Hematopoietic multipotent progenitor cell treated with erythropoietin and hydrocortisone succinate and interleukin-3 and kit ligand, for 6 days (in vitro differentiated cells): ENCODE measurements around the gene CAMK2B.

Experiments
- DNase-seq: peaks from one replicate; pipeline ENCODE4 v3.0.0-alpha.2; 2015

CAMK2B gene

DNA sequence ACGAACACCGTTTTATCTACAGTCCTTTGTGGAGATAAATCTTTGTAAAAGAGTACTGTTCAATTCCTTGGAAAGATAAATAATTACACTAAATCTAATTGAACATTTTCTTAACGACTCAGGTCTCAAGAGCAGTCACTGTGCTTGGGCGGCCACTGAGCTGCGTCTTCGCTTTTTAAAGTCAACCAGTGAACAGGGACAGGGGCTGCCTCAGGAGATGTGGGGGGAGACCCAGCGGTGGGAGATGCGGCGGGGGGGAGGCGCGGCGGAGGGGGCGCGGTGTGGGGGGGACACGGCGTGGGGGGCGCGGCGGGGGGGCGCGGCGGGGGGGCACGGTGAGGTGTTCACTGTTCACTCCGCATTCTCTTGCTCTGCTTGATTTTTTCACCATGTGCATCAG is 39.8 kb downstream of the CAMK2B start:
- DNase-seq = no peak

DNA sequence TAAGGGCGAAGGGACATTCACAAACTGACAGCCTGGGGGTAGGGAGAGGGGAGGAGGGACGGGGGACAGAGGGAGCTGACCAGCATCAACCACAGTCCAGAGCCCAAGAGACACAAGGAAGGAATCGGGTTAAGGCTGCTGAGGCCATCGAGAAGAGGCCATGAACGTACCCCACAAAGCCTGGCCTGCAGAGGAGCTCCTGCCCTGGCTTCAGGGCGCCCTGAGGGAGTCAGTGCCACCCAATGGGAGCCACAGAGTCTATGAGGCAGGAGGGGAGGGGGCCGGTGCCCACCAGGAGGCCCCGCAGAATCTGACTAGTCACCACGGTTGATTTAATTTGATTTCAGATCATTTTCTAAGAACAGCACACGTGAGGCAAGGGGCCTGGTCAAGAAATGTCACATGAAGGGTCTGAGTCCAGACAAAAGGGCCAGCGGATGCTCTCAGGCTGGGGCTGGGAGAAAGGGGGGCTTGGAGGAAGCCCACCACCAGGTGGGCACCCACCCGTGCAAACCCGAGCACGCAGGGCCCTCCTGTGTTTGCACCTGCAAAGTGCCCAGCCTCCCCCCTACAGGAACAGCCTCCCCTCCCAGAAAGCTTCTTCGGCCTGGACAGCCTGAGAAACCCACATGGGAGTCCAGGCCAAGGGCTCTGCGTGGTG is 40.4 kb downstream of the CAMK2B start:
- no peak for DNase-seq

DNA sequence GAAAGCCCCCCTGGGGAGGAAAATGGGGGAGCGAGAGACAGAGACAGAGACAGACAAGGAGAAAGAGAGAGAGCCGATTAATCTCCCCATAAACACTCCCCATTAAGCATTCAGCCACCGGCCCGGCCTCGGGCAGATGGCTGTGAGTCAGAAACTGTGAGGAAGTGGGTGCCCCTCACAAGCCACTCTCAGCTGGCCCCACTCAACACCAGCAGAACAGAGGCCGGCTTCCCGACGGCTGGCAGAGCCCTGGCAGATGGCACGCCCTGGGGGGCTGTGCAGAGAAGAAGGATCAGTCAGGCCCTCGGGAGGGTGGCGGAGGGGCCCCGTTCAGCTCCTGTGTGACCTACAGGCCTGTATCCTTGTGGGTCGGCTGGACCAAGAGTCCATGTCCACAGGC is 41.2 kb downstream of the CAMK2B start:
- no peak for DNase-seq

DNA sequence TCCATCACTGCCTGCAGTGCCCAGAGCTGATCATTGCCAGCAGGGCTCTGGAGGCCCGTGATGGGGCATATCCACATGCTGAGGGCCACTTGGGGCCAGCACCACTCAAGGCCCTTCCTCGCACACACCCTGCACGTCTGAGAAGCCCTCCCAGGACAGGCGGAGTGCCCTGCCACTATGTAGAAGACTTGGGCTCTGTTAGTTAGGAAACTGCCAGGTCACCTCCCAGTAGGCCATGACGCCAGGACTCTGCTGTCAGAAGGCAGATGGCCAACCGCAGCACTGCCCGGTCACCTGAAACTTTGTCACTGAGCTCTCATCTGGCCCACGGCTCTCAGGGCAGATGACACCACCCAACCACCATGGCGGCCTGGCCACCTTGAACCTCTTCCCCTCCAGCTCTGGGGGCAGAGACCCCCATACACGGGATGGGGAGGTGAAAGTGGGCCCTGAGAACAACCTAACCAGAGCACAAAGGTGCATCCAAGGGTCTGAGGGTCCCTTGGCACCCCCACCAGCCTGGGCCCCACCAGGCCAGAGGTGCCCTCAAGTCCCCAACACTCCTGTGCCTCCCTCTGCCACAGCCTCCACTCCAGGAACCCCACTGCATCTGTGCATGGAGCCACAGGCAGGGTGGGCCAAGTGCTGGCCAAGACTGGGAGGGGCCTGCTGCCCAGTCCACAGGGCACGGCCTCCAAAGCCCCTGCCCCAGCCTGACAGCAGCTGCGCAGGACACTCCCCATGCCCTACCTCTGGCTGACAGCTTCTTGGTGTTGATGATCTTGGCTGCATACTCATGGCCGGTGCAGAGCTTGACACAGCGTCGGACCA is 41.8 kb downstream of the CAMK2B start:
- DNase-seq = no peak

DNA sequence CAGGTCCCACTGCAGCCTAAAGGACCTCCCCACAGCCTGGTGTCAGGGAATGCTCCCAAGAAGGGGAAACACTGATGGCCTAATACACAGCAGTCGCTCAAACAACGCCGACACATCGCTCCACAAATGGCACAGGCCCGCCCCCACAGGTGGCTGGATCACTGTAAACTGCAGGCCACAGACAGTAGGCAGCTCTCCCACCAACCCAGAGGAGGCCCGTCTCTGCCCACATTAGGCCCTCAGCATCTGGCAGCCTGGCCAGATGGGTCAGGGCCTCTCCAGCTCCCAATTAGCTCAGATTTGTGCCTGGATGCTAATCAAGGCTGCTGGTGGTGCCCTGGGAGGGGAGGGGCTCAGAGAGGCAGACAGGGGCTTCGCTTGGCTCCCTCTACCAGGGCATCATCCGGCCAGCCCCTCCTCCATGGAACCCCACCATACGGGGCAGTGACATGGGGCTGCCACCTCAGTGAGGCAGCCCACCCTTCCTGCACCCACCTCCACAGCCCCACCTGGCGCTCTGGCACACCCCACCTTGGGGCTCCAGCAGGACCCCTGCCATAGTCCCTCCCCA is 42.7 kb downstream of the CAMK2B start:
- no peak for DNase-seq

DNA sequence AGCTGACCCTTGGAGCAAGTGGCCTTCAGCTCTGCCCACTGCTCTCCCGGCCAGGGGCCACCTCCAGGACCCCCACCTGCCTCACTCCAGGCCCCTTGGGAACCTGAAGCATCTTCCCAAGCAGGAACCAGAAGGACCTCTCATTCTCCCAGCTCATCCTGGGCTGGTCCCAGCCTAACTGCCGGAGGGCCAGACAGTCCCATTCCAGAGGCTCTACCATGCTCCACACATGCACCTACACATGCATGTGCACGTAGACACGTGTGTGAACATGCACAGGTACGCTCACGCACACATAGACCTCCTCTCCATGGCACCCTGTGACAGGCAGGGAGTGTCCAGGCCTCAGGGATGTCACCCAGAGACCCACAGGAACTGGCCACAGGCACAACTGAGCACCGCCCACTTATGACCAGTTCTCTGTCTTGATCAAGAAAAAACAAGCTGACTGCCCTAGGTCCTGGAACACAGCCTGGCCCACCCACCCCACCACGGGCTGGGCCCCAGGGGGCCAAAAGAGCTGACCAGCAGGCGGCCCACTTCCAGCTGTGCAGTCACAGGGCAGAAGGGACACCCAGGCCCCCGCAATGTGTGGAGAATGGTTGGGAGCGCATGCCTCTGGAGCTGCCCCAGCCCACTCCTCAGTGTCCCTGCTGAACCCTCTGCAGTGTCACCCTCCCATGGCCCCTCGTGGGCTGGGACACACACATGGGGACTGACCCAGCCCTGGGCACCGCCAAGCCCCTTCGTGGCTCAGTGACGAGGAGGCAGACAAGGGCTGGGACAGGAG is 43.4 kb downstream of the CAMK2B start:
- DNase-seq = no peak

DNA sequence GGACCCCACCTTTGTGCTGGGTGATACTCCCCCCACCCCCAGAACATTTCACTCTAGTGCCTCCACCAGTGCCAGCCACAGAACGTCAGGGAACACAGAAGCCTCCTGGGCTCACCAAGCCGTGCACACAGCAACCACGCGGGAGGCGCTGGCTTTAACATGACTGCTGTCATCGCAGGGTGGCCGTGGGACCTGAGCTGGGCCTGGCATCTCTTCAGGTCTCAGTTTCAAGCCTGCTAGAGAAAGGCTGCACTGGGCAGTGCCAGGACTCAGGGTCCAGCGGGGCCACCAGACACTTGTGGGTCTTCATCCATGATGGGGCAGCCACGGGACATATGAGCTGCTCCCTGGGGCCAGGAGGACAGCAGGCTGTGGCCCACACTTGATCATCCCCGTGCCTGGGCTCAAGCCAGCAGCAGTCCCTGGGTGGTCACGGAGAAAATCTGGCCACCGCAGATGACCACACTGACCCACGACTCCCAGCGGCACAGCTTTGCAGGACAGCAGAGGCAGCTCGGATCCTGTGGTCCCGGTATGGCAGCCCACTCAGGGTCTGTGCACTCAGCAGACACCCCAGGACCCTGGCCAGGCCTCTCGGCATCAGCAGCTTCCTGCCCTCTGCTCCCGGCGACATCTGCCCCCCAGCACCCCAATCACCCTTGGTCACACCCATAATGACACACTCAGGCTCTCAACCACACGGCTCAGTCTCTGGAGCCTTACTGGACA is 44.2 kb downstream of the CAMK2B start:
- no peak for DNase-seq

DNA sequence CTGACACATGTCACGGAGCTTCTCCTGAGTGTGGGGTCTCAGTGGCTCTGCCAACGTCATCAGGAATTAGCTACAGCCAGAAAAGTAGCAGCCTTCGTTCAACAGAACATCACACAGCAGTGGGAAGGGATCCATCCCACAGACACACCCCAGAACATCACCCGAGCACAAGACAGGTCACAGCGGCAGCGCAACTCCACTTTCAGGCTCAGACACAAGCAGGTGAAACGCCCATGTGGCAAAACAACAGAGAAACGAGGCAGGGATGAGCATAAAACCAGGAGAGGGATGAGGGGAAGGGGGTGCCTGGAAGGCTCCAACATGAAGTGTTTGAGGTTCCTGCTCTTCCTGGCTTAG is 44.8 kb downstream of the CAMK2B start:
- DNase-seq = no peak

DNA sequence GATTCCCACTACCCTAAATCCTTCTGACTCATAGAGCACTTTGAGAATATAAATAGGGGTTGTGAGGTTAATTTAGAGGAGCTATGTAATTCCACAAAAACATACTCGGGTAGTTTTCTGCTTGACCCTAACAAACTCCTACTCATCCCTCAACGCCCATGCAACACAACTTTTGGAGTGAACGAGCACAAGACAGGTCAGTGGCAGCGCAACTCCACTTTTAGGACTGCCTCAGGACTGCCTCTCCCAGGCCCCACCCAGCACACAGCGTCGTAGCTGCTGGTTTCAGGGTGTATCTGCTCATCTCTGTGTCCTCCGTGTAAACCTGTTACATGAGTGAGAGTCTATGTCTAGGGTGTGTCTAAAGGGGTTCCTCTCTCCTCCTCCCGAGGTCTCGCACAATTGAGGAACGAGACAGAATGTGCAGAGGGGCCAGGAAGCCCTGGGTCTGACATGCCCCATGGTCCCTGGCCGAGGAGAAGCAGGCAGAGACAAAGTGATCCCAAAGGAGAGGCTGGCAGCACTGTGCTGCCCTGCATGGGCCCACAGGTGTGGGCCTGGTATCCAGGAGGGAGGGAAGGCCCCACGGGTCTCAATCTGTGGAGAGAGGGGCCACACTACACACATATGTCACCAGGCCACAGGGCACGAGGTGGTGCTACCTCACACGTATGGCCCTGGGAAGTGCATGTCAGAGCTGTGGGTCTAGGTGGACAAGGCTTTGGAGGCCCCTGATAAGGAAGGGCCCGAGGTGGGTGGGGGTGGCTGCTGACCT is 45.5 kb downstream of the CAMK2B start:
- DNase-seq = no peak

DNA sequence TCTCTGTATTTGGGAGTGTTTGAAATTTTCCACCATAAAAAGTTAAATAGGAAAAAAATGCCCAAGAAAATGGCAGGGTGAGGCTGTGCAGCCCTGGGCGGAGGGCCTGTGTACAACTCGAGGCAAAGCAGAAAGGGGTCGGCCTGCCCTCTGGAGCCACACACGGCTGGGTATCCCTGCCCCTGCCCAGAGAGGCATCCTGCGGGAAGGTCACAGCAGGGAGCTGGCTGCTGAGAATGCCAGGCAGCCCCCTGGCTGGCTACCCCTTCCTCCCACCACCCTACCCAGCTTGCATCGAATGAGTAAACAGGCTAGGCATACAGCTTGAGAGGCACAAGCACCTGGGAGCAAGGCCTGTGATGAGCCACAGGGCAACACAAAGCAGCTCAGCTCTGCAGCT is 46.1 kb downstream of the CAMK2B start:
- no peak for DNase-seq

DNA sequence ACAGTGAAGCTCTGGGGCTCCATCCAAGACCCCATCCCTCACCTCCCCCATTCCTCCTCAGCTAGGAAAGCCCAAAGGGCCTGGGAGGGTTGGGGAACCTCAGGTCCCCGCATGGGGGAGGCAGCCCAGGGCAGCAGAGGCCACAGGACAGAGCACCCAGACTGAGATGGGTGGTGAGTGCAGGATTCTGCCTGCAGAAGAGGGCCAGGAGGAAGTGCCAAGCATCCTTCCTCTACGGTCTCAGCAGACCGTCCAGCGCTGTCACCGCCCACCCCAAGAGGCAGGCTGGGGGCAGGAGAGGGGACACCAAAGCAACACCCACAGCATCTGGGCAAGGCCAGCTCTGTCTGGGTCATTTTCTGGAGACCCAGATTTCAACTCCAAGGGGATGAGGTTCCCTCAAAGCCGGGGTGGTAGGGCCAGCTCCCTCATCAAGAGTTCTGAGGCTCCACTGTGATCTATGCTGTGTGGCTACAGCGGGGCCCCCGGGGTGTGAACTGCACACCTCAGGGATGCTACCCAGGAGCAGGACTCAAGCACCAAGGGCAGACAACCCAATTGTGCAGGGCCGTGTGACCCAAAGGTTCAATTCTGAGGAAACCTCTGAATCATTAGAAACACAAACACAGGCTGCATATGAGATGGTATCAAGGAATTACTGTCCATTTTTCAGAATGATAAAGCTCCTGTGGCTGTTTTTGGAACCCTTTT is 46.8 kb downstream of the CAMK2B start:
- DNase-seq = no peak

DNA sequence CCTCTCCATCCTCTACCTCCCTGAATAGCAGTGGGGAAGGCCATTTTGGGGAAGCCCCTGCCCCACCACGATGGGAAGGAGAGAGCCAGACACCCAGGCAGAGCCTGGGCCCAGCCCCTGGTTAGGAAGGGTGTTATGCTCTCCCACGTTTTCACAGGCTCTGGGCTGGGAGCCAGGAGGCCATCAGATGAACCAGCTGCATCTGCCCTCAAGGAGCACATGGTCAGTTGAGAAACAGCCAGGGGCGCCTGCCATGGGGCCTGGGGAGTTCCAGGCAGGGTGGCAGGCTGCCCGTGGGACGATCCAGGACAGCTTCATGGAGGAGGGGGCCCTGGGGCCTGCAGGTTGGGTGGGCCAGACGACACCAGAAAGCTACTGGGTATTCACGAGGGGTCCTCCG is 47.5 kb downstream of the CAMK2B start:
- no peak for DNase-seq

DNA sequence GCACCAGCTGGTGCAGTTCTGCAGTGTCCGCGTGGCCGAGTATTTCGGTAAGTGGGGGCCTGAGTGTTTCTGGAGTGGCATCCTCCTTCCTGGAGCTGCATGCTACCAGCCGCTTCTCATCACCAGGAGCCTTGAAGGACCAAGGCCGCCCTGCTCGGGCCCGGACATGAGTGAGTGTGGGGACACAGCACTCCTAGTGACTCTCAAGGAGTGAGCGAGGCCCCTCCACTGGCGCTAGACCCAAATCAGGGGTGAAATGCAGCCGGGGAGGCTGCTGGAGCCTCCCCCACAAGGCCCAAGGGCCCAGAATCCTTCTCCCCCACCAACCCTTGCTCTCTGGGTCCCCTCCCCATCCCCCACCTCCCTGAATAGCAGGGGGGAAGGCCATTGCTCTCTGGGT is 48.0 kb downstream of the CAMK2B start:
- no peak for DNase-seq

DNA sequence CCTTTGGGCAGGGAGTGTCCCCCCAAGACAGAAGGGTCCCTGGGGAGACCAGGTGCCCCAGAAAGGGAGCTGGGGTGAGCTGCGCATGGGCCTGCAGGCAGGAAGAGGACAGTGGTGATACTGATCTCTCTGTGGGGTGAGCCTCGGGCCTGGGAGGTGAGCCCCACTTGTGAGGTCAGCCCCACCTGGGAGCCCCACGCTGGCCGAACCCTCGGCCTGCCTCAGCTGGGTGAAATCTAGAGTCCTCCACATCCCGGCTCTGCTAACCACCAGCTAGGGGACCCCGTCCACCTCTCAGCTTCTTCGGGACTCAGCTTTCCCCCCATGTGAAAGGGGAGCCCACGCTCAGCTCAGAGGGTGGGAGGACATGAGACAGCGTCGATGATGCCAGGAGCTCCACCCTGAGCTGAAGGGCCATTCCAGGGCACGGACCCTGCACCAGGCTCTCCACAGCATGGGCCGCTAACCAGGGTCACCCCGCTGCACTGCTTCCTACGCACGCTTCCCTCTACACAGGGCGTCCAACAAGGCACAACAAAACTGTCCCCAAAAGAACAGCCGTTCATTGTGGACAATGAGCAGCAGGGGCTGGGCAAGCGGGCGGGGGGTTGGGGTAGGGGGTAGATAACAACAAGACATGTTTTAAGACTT is 48.7 kb downstream of the CAMK2B start:
- DNase-seq = no peak

DNA sequence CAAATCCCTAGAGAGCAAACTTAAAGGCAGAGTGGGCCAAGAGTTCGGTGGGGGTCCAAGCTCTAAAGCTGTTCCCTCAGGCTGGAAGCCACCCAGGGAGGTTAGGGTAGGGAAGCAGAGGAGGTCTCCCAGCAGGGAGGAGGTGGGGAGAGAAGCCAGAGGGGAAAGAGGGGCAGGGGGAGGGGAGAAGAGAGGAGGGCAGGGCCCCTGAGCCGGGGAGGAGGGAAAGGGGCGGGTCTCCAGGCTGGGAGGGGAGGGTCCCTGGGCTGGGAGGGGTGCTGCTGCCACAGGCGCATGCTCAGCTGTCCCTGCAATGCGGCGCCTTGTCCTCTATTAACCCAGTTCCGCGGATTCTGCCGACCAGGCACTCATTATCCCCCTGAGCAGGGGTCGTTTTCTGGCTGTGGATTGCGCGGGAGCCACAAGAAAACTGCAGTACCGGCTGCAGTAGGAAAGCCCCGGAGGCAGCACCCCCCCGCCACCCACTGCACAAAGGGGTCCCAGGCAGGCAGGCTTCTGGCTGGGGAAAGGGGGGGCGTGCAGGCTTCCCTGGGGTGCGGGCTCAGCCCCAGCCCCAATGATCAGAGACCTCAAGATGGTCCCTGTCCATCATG is 49.3 kb downstream of the CAMK2B start:
- no peak for DNase-seq

DNA sequence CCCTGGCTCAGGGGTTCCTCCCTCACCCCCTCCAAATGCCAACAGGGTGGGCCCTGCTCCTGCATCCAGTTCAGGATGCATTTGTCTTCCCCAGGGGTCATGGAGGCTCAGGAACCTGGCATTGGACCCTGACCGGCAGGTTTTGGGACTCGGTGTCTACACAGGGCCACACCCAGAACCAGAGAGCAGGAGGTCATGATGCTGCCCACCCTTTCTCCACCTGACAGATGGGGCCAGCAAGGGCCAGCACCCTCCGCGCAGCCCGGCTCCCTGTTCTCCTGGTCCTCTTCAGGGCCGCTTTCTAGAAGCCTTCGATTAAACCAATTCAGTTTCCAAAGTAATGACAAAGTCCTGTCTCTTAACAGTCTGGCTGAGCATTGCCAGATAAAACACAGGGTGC is 50.2 kb downstream of the CAMK2B start:
- DNase-seq = no peak

DNA sequence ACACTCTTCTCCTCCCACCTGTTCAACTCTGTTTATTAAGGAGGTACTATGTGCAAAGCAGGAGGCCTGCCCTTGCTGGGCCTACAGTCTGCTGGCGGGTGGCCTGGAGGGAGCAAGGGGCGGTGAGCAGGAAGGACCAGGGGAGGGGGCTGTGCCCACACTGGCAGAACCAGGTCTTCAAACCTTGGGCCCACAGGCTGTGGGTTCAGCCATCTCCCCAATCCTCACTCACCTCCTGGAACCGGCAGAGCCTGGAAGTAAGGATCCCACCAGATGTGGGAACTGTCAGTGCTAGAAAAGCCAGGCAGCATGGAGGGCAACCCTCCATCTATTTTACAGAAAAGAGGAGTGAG is 50.8 kb downstream of the CAMK2B start:
- no peak for DNase-seq

DNA sequence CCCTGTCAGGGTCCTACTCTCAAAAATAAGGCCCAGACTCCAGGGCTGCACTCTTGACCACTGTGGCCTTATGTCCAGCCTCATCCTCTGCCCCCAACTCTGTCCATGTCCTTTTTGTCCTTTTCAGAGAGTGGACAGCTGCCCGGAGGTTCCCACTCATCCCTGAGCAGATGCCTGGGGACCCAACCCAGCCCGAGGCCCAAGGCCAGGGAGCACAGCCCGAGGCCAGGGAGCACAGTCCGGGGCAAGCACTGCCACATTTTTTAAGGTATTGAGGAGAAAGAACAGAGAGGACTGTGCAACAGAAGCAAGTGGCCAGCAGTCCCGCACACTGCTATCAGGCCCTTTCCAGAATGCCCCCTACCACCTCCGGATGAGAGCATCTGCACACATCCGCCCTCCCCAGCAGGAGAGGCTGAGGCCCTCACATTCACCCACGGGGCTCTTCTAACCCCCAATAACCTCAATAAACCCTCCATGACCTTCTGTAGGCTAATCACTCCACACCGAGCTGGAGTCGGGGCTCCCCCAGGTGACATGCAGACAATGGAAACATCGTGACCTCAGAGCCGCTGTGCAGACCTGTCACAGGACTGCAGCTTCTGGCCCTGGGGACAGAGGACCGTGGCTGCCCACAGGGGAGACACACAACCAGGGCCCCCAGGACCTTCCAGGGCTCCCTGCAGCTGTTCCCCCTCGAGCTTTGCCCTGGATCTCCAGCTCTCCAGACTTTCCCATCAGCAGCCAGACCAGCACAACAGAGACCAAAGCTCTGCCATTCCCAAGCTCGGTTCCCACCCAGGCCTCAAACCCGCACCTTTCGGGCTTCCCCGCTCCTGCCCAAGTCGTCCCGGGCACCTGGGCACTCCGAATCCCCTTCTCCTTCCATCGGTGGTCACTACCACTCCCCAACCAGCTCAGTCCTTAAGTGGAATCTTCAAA is 51.4 kb downstream of the CAMK2B start:
- no peak for DNase-seq

DNA sequence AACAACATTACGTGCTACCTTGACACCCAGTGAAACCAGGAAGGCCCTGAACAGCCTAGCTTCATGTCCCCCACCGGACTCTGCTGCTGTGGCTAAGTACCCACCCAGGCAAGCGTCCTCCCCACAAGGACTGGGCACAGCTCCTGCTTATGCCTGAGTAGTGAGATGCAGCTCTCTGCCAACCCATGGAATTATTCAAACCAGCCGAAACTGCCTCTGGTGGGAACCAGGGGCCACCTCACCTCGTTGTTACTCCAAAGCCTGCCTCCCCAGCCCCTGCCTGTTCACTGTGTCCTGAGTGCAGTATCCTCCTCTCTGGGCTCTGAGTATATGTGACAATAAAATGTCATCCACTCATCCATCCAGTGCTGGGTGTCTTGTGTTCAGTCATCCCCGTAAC is 52.4 kb downstream of the CAMK2B start:
- DNase-seq = no peak
